GM18520 (cell line): Measurements from ENCODE around the gene CASZ1.

Experiments
- ATAC-seq: cut with Tn5 transposase; IDR thresholded peaks from one replicate; pipeline ENCODE4 v1.9.1; 2021; ENCODE audit not compliant: unreplicated experiment

CASZ1 gene

GRCh38 chr1:10823000-10823401 is 26.6 kb upstream of the CASZ1 start:
- no peak for ATAC-seq

GRCh38 chr1:10821388-10821787 is 24.9 kb upstream of the CASZ1 start:
- no peak for ATAC-seq

- ATAC-seq = no peak
Measured at GRCh38 chr1:10820422-10820821, 24.0 kb upstream of the CASZ1 start.

GRCh38 chr1:10819198-10819901 is 22.9 kb upstream of the CASZ1 start:
- ATAC-seq = no peak

GRCh38 chr1:10818262-10819197 is 22.1 kb upstream of the CASZ1 start:
- no peak for ATAC-seq

- ATAC-seq = no peak
Measured at GRCh38 chr1:10816743-10817369, 20.4 kb upstream of the CASZ1 start.

- no peak for ATAC-seq
Measured at GRCh38 chr1:10816233-10816632, 19.8 kb upstream of the CASZ1 start.

GRCh38 chr1:10815858-10816195 is 19.4 kb upstream of the CASZ1 start:
- no peak for ATAC-seq

GRCh38 chr1:10814976-10815857 is 18.8 kb upstream of the CASZ1 start:
- ATAC-seq = no peak

- no peak for ATAC-seq
Measured at GRCh38 chr1:10814312-10814711, 17.9 kb upstream of the CASZ1 start.

- ATAC-seq = no peak
Measured at GRCh38 chr1:10813799-10814198, 17.4 kb upstream of the CASZ1 start.

GRCh38 chr1:10812387-10812915 is 16.0 kb upstream of the CASZ1 start:
- no peak for ATAC-seq

GRCh38 chr1:10808441-10808840 is 12.0 kb upstream of the CASZ1 start:
- no peak for ATAC-seq

- no peak for ATAC-seq
Measured at GRCh38 chr1:10806966-10807365, 10.5 kb upstream of the CASZ1 start.

- no peak for ATAC-seq
Measured at GRCh38 chr1:10803971-10804820, 7.8 kb upstream of the CASZ1 start.

- no peak for ATAC-seq
Measured at GRCh38 chr1:10802944-10803715, 6.7 kb upstream of the CASZ1 start.

GRCh38 chr1:10800778-10801177 is 4.3 kb upstream of the CASZ1 start:
- no peak for ATAC-seq

GRCh38 chr1:10799726-10800125 is 3.3 kb upstream of the CASZ1 start:
- no peak for ATAC-seq
